HEK293 (cell line): ENCODE data around the gene FAH.

Experiments
- CTCF ChIA-PET: fragments of 350-600 bp; formaldehyde crosslinking; extraction: SDS; loops from one replicate; lab custom pipeline; 2021; ENCODE audit warnings: antibody characterized with exemption; lab: Yijun Ruan, JAX
- POLR2A ChIA-PET: fragments of 300-600 bp; formaldehyde crosslinking; extraction: SDS; loops from one replicate; lab custom pipeline; 2020; ENCODE audit warnings: antibody characterized with exemption, inconsistent platforms; lab: Yijun Ruan, JAX
- H3K27ac ChIP-seq: fragments of 200-500 bp; sonication (Bioruptor generic); 2 replicates; pipeline ENCODE4 v1.5.1; 2014; ENCODE audit warnings: low read depth, low read length, control low read depth, inconsistent platforms; ENCODE audit errors: extremely low read depth
- H3K36me3 ChIP-seq, 2 experiments: fragments of 200-500 bp in 1 of 2; sonication (Bioruptor generic) in 1 of 2; 1 replicate in 1 of 2; 2 replicates in 1 of 2; pipeline ENCODE4 v1.5.1; 2014 to 2017; ENCODE audit warnings: inconsistent platforms in 2 of 2, low read length in 2 of 2; ENCODE audit not compliant: control insufficient read depth in 2 of 2, insufficient read depth in 1 of 2
- H3K4me1 ChIP-seq: fragments of 200-500 bp; sonication (Bioruptor generic); 2 replicates; pipeline ENCODE4 v1.5.1; 2014; ENCODE audit warnings: mild to moderate bottlenecking, low read length, inconsistent platforms; ENCODE audit not compliant: control insufficient read depth, insufficient read depth
- H3K4me3 ChIP-seq: 2 replicates; pipeline ENCODE4 v1.5.1; 2011; ENCODE audit warnings: low read depth, mild to moderate bottlenecking, control low read depth, low read length, moderate library complexity
- H3K9me3 ChIP-seq: fragments of 200-500 bp; sonication (Bioruptor generic); 2 replicates; pipeline ENCODE4 v1.5.1; 2014; ENCODE audit warnings: low read depth, low read length, inconsistent platforms; ENCODE audit not compliant: control insufficient read depth, insufficient read depth
- BCL6B ChIP-seq: fragments of 450-650 bp; formaldehyde crosslinking; IDR thresholded peaks from 2 replicates; pipeline ENCODE4 v1.5.1; 2017; ENCODE audit warnings: missing biosample characterization, missing genetic modification characterization
- HIC1 ChIP-seq: fragments of 450-650 bp; formaldehyde crosslinking; IDR thresholded peaks from 2 replicates; pipeline ENCODE4 v1.5.1; 2016; ENCODE audit warnings: missing biosample characterization, missing genetic modification characterization
- KLF7 ChIP-seq: fragments of 450-650 bp; formaldehyde crosslinking; IDR thresholded peaks from 2 replicates; pipeline ENCODE4 v1.5.1; 2016; ENCODE audit warnings: missing biosample characterization, missing genetic modification characterization, borderline replicate concordance
- KLF9 ChIP-seq: fragments of 450-650 bp; formaldehyde crosslinking; IDR thresholded peaks from 2 replicates; pipeline ENCODE4 v1.5.1; 2016; ENCODE audit warnings: missing biosample characterization, missing genetic modification characterization, low read depth
- RBAK ChIP-seq: fragments of 450-650 bp; formaldehyde crosslinking; IDR thresholded peaks from 2 replicates; pipeline ENCODE4 v1.5.1; 2016; ENCODE audit warnings: missing biosample characterization, missing genetic modification characterization
- SALL2 ChIP-seq: fragments of 450-650 bp; formaldehyde crosslinking; IDR thresholded peaks from 2 replicates; pipeline ENCODE4 v1.5.0; 2017; ENCODE audit warnings: missing biosample characterization, mild to moderate bottlenecking, missing genetic modification characterization, borderline replicate concordance
- ZBTB17 ChIP-seq: fragments of 450-650 bp; formaldehyde crosslinking; IDR thresholded peaks from 2 replicates; pipeline ENCODE4 v1.5.1; 2016; ENCODE audit warnings: missing biosample characterization, missing genetic modification characterization
- ZBTB26 ChIP-seq: fragments of 450-650 bp; formaldehyde crosslinking; optimal IDR thresholded peaks from 2 replicates; pipeline ENCODE3; 2016; ENCODE audit warnings: missing biosample characterization, mild to moderate bottlenecking, missing genetic modification characterization
- ZBTB49 ChIP-seq: fragments of 450-650 bp; formaldehyde crosslinking; IDR thresholded peaks from 2 replicates; pipeline ENCODE4 v1.5.1; 2016; ENCODE audit warnings: missing biosample characterization, missing genetic modification characterization, low read depth
- ZEB2 ChIP-seq: fragments of 450-650 bp; formaldehyde crosslinking; IDR thresholded peaks from 2 replicates; pipeline ENCODE4 v1.5.1; 2016; ENCODE audit warnings: missing biosample characterization, missing genetic modification characterization
- ZNF138 ChIP-seq: fragments of 450-650 bp; formaldehyde crosslinking; IDR thresholded peaks from 2 replicates; pipeline ENCODE4 v1.5.1; 2016; ENCODE audit warnings: missing biosample characterization, missing genetic modification characterization, borderline replicate concordance
- ZNF175 ChIP-seq: fragments of 450-650 bp; formaldehyde crosslinking; IDR thresholded peaks from 2 replicates; pipeline ENCODE4 v1.5.1; 2016; ENCODE audit warnings: missing biosample characterization, missing genetic modification characterization
- ZNF18 ChIP-seq: fragments of 450-650 bp; formaldehyde crosslinking; IDR thresholded peaks from 2 replicates; pipeline ENCODE4 v1.5.1; 2016; ENCODE audit warnings: missing biosample characterization, missing genetic modification characterization
- ZNF223 ChIP-seq: fragments of 450-650 bp; formaldehyde crosslinking; IDR thresholded peaks from 2 replicates; pipeline ENCODE4 v1.5.1; 2016; ENCODE audit warnings: missing biosample characterization, missing genetic modification characterization
- ZNF274 ChIP-seq, 2 experiments: fragments of 200-500 bp in 1 of 2; fragments of 450-650 bp in 1 of 2; sonication (Bioruptor generic) in 1 of 2; formaldehyde crosslinking in 1 of 2; IDR thresholded peaks; 2 replicates each; pipeline versions ENCODE4 v1.5.1 to v1.6.1; 2014 to 2016; ENCODE audit warnings: borderline replicate concordance in 1 of 2, inconsistent platforms in 1 of 2, low read length in 1 of 2, missing biosample characterization in 1 of 2, missing genetic modification characterization in 1 of 2
- ZNF416 ChIP-seq: fragments of 450-650 bp; formaldehyde crosslinking; IDR thresholded peaks from 2 replicates; pipeline ENCODE4 v1.5.1; 2016; ENCODE audit warnings: missing biosample characterization, missing genetic modification characterization
- ZNF473 ChIP-seq: fragments of 450-650 bp; formaldehyde crosslinking; IDR thresholded peaks from 2 replicates; pipeline ENCODE4 v1.5.1; 2017; ENCODE audit warnings: missing biosample characterization, missing genetic modification characterization
- ZNF548 ChIP-seq: fragments of 450-650 bp; formaldehyde crosslinking; IDR thresholded peaks from 2 replicates; pipeline ENCODE4 v1.5.1; 2016; ENCODE audit warnings: missing biosample characterization, missing genetic modification characterization
- ZNF776 ChIP-seq: fragments of 450-650 bp; formaldehyde crosslinking; IDR thresholded peaks from 2 replicates; pipeline ENCODE4 v1.5.0; 2017; ENCODE audit warnings: missing biosample characterization, missing genetic modification characterization, borderline replicate concordance

FAH gene

GRCh38 chr15:80175436-80175835 is 22.6 kb downstream of the FAH start (continued):
- no peak for TF ChIP-seq HIC1 (tag by site-specific recombination)
- TF ChIP-seq KLF9 (tag by site-specific recombination), result no peak
- no peak for TF ChIP-seq ZBTB26 (tag by site-specific recombination)
- TF ChIP-seq BCL6B (tag by site-specific recombination), result no peak
- no peak for TF ChIP-seq ZNF473 (tag by site-specific recombination)

- POLR2A ChIA-PET, result no interaction called here
- TF ChIP-seq SALL2 (tag by site-specific recombination) (no peak), ZBTB17 (tag by site-specific recombination) (no peak), ZNF548 (tag by site-specific recombination) (no peak), ZEB2 (tag by site-specific recombination) (no peak), ZNF416 (no peak), ZNF776 (tag by site-specific recombination) (no peak), KLF7 (no peak), ZNF138 (tag by site-specific recombination) (no peak), ZNF175 (no peak), RBAK (tag by site-specific recombination) (no peak), ZBTB49 (no peak), ZNF18 (tag by site-specific recombination) (no peak), ZNF223 (tag by site-specific recombination) (no peak), ZNF274 (IDR thresholded peaks at IDR 0.05; ENCODE audit: low read length) (no peak), ZNF274 (tag by site-specific recombination; IDR thresholded peaks at IDR 0.05; ENCODE audit: borderline replicate concordance) (no peak)
- no peaks in the 10 kb centered on the region for H3K4me1 ChIP-seq
- CTCF ChIA-PET, result interaction anchor here (1.2 kb wide), 1 partner anchor 327 kb away, joined by 3 read pairs; no protein-coding TSS in a partner anchor
- H3K36me3 ChIP-seq, result peaks cover 0 to 43% of the 10 kb centered on the region in 2 experiments; a peak in 2 of 3 replicates
- no peak overlapping the region for H3K27ac ChIP-seq
- H3K4me3 ChIP-seq, result no peak overlapping the region
- H3K9me3 ChIP-seq, result no peaks in the 10 kb centered on the region
Observed at GRCh38 chr15:80176443-80176842, 23.6 kb downstream of the FAH start.
